SIG-M5 treated with dmso at 0.1 percent for 504 hours (cell line): ENCODE measurements around the gene MYLK.
"Not testable (repeated sequence)": the region's sequence is repeated elsewhere in the genome, so short reads cannot be mapped to it uniquely, and the experiment has no call there.

ENCODE experiments used
- DNase-seq: peaks from one replicate; lab custom pipeline; 2025; ENCODE audit not compliant: unreplicated experiment; lab: John Stamatoyannopoulos, UW

Gene MYLK

DNA sequence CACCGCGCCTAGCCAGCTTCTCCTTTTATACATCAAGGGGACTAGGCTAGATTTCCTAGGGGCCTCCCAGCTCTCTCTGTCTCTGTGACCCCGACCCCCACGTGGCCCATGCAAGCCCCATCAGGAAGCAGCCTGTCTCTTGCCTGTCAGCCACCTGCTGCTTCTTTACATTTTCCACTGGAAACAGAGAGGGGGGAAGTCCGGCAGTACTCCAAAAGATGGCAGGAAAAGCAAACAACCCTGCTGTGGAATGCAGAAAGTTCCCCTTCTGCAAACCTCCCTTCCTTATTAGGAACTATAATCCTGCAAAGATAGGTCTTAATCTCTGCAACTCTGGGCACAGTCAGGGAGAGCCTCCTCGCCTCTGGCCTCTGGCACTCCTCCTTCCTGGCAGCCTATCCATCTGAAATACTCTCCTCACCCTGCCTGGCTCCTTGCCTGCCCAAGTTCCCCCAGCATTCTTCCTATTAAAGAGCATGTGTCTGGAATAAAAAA is 251.9 kb downstream of the MYLK start:
- DNase-seq = no peak

DNA sequence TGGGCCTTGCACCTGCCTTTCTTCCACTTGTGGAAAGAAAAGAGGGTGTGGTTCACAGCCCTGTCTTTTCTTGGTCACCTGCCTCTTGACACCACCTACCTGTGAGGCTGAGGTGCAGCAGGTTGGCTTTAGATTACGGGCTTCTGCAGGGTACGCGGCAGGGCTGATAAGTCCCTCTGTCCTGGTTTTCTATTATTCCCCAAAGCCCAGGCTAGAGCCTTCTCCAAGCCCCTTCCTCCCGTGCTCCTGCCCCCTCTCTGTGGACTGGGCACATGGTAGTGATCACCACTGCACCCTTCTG is 254.4 kb downstream of the MYLK start:
- no peak for DNase-seq

DNA sequence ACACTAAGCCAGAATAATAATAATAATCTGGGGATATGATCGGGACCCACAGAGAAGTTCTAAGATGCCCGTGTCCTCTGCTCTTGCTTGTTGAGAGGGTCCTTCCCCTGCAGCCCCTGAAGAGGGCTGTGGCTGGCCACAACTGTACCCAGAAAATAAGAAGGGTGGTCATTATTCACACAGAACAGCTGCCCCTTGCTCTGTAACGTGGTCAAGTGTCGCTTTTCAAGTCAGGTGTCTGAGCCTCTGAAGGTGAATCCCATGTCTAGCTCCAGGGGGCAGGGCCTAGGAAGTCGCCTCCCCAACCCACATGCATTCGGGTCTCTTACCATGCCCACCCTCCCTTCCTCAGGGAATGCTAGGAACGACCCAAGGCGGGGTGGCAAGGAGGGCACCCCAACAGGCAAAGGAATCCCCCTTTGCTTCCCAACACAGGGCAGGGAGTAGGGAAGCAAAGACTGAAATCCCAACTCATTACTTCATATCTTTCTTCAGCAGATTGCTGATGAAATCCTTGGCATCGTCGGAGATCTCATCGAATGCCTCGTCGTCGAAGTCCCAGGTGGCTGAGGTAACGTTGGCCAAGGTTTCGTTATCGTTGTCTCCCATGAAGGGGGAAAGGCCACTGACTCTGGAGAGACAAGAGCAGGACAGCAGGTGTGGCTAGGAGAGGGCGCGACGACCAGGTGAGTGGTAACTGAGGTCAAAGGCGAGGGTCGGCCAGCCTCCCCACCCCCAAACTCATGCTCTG is 255.0 kb downstream of the MYLK start:
- DNase-seq = no peak

DNA sequence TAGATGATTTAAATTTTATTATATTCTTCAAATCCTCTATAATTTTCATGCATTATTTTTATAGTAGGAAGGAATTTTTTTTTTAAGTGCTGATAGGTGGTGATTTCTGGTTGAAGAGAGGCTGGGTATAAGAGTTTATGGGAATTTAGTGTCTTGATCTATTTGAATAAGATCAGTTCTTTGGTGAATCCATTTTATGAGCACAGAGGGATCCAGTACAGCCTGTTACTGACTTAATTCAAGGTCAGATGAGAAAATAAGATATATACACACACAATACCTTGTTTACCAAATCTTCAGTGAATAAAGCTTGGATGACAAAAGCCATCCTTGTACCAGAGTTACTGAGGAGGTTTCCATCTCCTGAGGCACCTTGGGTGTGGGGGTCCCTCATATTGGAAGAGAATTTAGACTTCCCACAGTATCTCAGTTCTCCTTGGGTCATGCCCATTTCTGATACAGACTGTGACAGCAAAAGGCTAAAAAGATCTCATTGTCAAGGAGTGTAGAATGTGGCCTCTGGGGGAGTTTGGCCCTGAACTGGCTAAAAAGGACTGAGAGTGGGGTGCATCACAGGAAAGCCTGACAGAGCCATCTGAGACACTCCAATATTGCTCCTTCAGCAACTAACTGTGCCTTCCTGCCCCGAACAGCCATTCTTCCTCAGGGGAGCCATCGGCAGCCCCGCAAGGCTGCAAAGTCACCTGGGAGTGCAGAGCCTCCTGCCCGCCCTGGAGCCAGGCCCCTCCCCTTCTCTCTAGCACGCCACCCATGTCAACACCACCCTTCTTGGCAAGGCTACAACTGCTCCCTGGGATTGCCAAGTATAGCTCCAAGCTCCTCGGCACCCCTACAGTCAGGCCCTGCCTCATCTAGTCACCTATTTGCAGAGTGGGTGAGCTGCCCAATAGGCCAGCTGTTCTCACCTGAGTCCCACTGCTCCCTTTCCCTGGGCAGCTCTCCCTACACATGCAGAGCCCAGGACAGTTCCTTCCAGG is 256.2 kb downstream of the MYLK start:
- no peak for DNase-seq

DNA sequence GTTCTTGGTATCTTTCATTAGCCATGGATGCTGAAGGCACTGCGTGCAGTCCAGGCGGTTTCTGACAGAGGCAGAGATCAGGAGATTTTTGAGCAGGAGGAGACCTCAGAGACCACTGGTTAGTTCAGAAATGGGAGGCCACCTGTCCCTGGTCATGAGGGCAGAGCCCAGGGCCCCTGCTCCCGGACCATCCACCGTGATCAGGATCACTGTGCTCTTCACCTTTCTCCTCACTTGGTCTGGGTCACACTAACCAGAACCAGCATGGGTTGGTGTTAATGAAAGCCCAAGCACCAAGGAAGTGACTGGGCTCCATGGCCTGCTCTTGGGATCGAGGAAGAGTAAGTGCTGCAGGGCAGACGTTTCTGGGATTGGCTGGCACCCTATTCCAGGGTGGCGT is 257.3 kb downstream of the MYLK start:
- DNase-seq = no peak

DNA sequence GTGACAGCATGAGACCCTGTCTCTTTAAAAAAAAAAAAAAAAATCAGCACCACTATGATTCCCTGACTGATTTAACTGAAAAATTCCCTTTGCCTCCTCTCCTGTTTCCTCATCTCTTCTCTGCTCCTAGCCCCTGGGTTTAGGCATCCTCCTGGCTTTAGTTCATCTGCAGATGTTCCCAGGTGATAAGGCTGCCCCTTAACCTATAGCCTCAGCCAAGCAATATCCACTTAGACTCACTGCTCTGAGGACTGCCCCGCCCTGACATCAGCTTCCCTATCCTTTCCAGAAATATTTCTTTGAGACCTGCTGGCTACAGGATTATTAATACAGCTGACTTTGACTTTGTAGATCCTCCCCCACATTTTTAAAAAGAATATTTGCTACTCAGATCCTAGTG is 259.8 kb downstream of the MYLK start:
- DNase-seq = no peak

DNA sequence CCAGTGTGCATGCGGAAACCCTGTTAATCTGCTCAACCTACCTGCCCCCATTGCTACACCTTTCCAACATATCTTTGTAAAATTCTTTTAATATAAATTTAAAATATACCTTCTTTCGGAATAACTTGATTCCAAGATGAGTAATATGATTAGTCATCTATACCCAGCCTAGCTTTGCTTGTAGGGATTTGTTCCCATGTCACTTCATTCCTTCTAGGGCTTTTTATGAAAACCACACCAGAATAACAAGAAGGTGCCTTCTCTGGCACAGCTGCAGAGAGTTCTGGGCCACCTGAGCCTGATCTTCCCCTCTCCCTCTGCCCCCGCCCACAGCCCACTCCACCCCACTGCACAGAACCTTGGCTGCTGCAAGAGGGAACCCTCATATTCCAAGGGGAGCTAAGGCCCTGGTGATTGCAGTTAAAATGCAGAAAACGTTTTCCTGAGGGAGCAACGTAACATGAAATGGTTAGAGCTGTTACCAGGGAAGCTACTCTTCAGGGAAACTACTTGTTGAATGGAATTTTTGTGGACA is 260.7 kb downstream of the MYLK start:
- DNase-seq = no peak

DNA sequence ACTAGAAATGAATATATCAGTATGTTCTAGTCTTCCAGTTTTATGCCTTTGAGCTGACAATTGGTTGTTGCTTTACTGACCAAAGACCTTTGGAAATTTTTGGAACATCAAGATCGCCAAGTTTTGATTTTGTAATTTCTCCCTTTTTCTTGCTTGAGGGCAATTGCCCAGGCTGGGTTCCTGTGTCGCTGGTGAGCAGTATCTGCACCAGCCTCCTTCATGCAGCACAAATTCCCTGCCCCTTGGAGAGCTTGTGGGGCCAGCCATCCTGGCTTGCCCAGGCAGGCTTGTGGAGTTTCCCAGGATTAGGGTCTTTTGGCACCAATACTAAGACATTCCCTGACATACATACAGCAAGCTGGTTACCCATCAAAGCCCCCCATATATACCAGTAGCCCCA is 261.4 kb downstream of the MYLK start:
- DNase-seq = no peak

DNA sequence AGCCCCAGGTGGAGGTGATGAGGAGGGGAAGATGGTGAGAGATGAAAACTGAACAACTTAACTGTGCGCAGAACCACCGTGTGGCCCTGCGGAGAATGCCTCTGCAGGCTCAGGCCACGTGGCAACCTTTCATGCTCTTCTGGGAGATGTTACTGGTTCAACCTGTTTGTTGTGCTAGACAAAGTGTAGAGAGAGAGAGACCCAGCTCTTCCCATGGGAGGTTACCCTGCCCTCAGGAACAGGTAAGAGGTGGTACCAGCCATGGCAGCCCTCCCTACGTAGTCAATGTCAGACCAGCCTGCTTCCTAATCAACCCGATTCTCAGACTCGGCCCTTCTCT is 262.3 kb downstream of the MYLK start:
- peak; percentile 35 for DNase-seq

DNA sequence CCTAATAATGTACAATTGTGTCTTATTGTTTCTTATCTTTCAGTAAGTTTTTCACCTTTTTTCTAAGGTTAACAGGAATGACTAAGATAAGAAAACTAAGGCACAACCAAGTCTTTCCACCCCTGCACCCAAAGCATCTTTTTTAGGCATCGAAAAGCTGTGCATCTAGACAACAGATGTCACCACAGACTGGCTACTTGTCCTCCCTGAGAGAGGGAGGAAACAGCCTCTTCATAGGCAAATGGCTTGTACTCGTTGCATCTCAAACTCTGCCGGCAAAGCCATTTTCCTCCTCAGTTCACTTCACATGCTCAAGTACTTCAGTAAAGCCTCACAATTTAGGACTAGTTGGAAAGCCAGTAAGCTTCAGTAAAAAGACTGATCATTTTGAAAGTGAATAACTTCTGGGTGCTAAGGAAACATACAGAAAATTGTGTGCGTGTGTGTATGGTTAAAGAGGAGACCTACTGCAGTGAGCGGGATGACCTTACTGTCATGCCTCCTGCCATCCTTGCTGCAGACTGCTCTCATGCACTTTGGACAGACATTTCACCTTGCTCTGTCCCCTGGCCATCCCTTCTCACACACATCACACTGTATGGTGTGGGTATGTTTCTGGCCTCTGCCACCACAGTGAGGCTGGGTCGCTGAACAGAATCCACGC is 262.8 kb downstream of the MYLK start:
- DNase-seq = no peak

DNA sequence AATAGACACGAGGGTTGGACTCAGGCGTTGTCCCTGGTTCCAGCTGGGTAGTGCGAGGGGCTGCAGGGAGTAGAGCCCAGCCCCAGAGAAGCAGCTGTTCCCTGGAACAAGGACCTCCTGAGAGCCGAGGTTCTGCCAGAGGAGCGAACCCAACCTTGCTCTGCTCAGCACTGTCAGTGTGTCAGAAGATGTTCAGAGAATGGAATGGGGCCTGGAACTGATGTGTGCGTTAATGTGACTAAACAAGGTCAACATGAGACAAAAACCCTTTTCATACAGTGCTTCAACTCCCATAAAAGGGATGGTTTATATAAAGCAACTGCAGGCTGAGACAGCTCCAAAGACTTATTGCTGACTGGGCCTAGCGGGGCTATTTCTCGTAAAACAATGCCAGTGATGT is 263.8 kb downstream of the MYLK start:
- no peak for DNase-seq

DNA sequence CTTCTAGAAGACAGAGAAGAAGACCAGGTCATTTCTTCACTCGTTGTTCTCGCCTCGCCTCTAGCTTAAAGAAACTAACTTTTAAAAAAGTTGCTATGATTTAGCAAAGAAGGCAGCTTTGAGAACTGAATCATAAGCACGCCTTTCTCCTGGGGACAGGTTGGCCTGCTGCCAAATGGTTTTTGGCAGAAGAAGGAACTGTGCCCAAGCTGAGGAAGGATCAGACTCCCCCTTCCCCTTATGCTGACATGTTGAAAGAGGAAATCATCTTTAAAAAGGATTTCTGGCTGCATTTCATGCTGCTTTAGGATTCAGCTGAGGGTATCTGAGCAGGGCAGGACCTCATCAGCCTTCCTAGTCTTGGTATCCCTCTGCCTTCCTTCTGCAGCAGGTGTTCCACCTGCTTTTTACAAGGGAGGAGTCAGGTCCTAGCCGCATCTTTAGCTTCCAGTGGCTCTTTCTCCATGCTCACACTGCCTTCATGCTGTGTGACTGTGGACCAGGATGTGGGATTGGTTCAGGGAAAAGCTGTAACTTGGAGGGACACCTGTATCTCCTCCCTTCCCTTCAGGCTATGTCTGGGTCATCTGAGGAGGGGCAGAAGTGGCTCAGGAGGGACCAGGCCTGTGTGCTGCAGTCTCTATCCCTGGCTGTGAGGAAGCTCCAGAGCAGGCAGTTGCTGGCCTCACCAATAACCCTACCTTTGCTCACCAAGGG is 265.2 kb downstream of the MYLK start:
- DNase-seq = peak; percentile 92

DNA sequence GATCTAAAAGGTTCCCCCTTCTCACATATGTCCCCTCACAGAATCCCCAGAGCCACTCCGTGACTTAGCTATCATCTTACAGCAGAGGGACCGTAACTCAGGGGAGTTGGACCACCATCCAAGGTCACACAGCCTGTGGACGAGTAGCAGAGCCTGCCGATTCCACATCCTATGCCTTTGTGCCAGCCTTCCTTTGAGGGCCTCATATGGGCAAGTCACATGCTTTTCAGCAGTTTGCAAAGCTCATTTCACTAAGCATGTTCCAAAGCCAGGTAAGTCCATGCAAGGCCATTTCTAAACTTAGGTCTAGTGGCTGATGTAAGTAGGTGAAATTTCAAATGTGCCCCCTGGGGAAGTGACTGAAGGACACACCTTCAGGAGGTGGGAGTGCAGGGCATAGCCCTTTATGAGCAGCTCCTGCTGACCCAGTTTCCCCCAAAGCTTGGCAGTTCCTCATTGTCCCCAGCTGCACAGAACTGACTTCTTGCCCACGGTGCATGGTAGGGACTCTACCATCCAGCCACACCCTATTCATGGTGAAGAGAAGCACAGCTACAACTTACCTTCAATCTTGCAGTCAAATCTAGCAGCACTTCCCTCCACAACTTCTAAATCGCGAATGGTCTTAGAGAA is 265.9 kb downstream of the MYLK start:
- DNase-seq = peak; percentile 56

DNA sequence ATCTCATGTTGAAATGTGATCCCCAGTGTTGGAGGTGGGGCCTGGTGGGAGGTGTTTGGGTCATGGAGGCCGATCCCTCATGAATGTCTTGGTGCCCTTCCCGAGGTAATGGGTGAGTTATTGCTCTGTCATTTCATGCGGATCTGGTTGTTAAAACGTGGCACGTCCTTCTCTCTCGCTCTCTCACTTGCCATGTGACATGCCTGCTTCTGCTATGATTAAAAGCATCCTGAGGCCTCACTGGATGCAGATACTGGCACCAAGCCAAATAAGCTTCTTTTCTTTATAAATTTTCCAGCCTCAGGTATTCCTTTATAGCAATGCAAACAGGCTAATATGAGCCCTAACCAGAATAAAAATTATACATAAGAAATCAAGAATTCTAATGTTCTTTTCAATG is 267.5 kb downstream of the MYLK start:
- no peak for DNase-seq

DNA sequence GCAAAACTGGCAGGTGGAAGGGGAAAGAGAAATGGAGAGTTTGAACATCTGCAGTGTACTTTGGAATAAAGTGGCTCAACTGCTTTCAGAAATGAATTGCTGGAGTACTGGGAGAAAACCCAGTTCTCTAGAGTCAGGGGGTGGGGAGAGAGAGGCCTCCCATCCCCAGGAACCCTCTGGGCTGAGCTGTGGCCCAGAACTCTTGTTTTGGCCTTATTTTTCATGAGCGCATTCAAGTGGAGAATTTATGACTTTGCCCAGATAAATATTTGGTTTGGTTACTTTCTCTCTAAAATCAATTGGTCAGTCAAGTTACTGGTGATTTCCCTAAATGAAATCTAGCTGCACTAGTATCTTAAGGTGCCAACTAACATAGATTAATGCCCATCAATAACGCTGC is 270.6 kb downstream of the MYLK start:
- DNase-seq = no peak

DNA sequence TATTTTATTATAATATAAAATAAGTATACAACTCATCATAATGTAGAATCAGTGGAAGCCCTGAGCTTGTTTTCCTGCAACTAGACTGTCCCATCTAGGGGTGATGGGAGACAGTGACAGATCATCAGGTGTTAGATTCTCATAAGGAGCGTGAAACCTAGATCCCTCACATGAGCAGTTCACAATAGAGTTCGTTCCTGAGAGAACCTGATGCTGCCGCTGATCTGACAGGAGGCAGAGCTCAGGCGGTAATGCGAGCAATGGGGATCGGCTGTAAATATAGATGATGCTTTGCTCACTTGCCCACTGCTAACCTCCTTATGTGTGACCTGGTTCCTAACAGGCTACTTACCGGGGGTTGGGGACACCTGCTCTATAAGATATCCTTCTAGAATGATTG is 272.5 kb downstream of the MYLK start:
- not testable (repeated sequence) for DNase-seq

DNA sequence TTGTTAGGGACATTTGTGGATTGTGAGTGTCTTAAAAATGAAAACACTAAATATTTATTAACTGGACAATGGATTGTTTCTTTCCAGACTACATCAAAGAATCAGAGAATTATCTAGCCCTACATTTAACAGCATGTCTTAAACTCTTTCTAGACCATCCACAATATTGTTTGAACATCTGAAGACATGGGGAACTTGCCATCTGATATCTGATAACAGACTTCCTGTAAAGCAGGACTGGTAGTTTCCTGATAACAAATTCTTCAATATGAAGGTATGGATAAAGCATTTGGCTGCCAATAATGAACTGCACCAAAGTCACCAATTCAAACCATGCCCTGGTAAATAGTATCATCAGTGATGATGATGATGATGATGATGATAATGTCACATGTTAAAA is 273.1 kb downstream of the MYLK start:
- DNase-seq = no peak

DNA sequence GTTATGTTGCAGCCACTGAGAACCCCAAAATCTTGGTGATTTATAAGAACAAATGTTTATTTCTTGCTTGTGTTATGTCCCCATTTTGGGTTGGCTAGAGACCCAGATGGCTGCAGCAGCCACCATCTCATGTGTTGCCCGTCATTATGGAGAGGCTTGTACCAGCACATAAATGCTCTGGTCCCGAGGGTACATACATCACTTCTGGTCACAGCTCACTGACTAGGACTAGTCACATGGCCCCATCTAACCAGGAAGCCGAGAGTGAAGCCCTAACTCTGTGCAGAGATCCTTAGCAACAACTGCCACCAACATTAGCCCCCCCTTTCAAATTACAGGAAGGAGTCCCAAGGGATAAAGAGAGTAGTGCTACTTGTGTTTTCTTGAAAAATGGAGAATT is 273.8 kb downstream of the MYLK start:
- no peak for DNase-seq

DNA sequence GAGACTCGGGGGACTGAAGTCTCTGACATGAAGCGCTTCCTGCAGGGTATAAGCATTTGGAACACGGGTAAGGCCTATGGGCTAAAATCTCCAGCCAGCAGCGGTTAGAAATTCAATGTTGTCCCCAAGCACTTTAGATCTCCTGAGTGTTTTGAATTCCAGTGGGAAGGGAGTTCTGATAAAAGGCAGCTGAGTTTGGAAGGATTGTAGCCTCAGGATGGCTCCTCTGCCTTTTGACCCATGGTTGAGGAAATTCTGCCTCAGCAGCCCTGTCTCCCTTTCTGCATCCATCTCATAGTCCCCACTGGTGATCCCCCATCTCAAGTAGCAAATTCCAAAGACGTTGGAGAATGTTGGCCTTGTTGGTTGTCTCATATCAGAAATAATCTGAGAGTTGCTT is 275.1 kb downstream of the MYLK start:
- no peak for DNase-seq

DNA sequence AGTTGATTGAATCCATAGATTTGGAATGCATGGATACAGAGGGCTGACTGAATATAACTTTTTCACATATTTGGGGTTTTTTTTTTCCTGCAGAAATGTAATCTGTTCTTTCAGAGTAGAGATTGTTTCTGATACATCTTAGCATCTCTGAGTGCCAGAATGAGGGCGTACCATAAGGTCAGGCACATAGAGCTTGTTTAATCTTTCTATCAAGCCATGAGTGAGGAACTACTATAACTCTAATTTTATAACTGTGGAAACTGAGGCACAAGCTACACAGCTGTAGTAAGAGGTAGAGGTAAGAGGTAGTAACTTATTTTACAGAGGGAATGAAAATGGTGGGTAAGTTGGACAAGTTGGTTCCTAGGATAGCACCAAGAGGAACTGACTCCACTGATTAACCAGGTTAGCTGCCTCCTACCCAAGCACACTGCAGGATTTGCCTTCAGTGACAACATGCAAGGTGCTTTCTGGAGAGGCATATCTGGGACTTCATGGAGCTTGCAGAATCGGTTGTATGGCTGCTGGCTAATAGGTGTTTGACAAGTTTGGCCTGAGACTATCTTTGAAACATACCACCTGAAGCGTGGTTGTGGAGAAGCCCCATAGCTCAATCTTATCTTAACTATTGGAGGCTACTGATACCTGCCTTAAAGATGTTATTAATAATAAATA is 275.7 kb downstream of the MYLK start:
- no peak for DNase-seq
